GM06990 (cell line): ENCODE data around the gene NLGN4X.

Source experiments
- DNase-seq: peaks from one replicate; pipeline ENCODE4 v3.0.0-alpha.2; 2011; ENCODE audit not compliant: insufficient read length; ENCODE audit errors: extremely low read depth
- H3K27me3 ChIP-seq: replicated peaks from 2 replicates; pipeline ENCODE4 v1.6.0; 2011; ENCODE audit warnings: low read length; ENCODE audit not compliant: control insufficient read depth, insufficient read depth
- H3K36me3 ChIP-seq: 2 replicates; pipeline ENCODE4 v1.5.1; 2011; ENCODE audit warnings: low read length; ENCODE audit not compliant: control insufficient read depth, insufficient read depth
- H3K4me3 ChIP-seq: replicated peaks from 2 replicates; pipeline ENCODE4 v1.5.1; 2011; ENCODE audit warnings: low read depth, mild to moderate bottlenecking, control low read depth, low read length
- CTCF ChIP-seq: IDR thresholded peaks from 2 replicates; pipeline ENCODE4 v1.5.1; 2011; ENCODE audit warnings: low read length, control low read depth, mild to moderate bottlenecking, inconsistent platforms; ENCODE audit not compliant: insufficient read depth, poor library complexity, severe bottlenecking

The NLGN4X gene

GRCh38 chrX:6012357-6012756, 216.3 kb downstream of the NLGN4X start:
- Histone ChIP-seq H3K36me3 (no peaks in the 10 kb centered on the region), H3K27me3 (no peaks in the 10 kb centered on the region), H3K4me3 (no peak overlapping the region)
- no peak for DNase-seq
- TF ChIP-seq CTCF, result no peak

GRCh38 chrX:6005856-6006255, 222.8 kb downstream of the NLGN4X start:
- TF ChIP-seq CTCF, result no peak
- no peaks in the 10 kb centered on the region for H3K36me3 ChIP-seq
- no peak for DNase-seq

GRCh38 chrX:6004529-6004928, 224.1 kb downstream of the NLGN4X start:
- no peak for DNase-seq
- Histone ChIP-seq H3K4me3 (no peak overlapping the region), H3K27me3 (no peaks in the 10 kb centered on the region), H3K36me3 (no peaks in the 10 kb centered on the region)
- TF ChIP-seq CTCF, result no peak

More at GRCh38 chrX:6005856-6006255, 222.8 kb downstream of the NLGN4X start:
- H3K4me3 ChIP-seq, result no peak overlapping the region
- H3K27me3 ChIP-seq, result no peaks in the 10 kb centered on the region

- Histone ChIP-seq H3K4me3 (no peak overlapping the region), H3K27me3 (no peaks in the 10 kb centered on the region), H3K36me3 (no peaks in the 10 kb centered on the region)
- no peak for DNase-seq
- no peak for TF ChIP-seq CTCF
These were observed 226.6 kb downstream of the NLGN4X start for GRCh38 chrX:6002056-6002455.

- no peak for DNase-seq
- Histone ChIP-seq H3K4me3 (no peak overlapping the region), H3K27me3 (no peaks in the 10 kb centered on the region), H3K36me3 (no peaks in the 10 kb centered on the region)
- TF ChIP-seq CTCF, result no peak
These were observed 229.8 kb downstream of the NLGN4X start for GRCh38 chrX:5998901-5999300.

- no peak for DNase-seq
- Histone ChIP-seq H3K27me3 (no peaks in the 10 kb centered on the region), H3K36me3 (no peaks in the 10 kb centered on the region), H3K4me3 (no peak overlapping the region)
- TF ChIP-seq CTCF, result no peak
These were observed 230.2 kb downstream of the NLGN4X start for GRCh38 chrX:5998456-5998855.
